ENCODE data around the gene METTL8.

GRCh38 chr2:171307560-171307959 lies 126.2 kb downstream of the METTL8 start:
- no peak for TF ChIP-seq POLR2A (IDR thresholded peaks at IDR 0.05)
- TF ChIP-seq CTCF (IDR thresholded peaks at IDR 0.05): no peak
- no peak for TF ChIP-seq EP300 (IDR thresholded peaks at IDR 0.05)
- no peak for TF ChIP-seq POLR2AphosphoS5 (IDR thresholded peaks at IDR 0.05)

Measured in upper lobe of left lung (tissue), 4 donors.